Endothelial cell of umbilical vein (primary cell): Measurements from ENCODE around the gene SELENOF. TPM values are rescaled to one million over a fixed set of nuclear protein-coding genes. Genes with fewer than 3 reads are reported as not detected.

Experiments
- BruUV-seq: library from RNA; stranded (reverse); fragments of 400-500 nt; replicated peaks from 2 replicates; lab custom pipeline; 2021; lab: Mats Ljungman, UMichigan
- CTCF ChIA-PET: fragments of 300-600, 350-600 bp; sonication (Branson Sonifier 250); formaldehyde crosslinking; loops from one replicate; lab custom pipeline; 2021; ENCODE audit warnings: antibody characterized with exemption, inconsistent platforms; lab: Charles Lee
- POLR2A ChIA-PET: fragments of 300-600, 350-600 bp; sonication (Branson Sonifier 250); formaldehyde crosslinking; loops from one replicate; lab custom pipeline; 2021; ENCODE audit warnings: antibody characterized with exemption, inconsistent platforms; lab: Charles Lee
- DNase-seq: peaks from one replicate; pipeline ENCODE4 v3.0.0-alpha.2; 2011; ENCODE audit warnings: low read depth, low spot score
- FAIRE-seq: peaks from 2 replicates; lab custom pipeline; 2011; peaks lifted over from hg19 to GRCh38; lab: Jason Lieb, UNC
- H2AFZ ChIP-seq: 2 replicates; pipeline ENCODE4 v1.6.0; 2012; ENCODE audit warnings: low read depth, low read length, control low read depth, inconsistent platforms
- H3K27ac ChIP-seq: 2 replicates; pipeline ENCODE4 v1.5.1; 2011; ENCODE audit warnings: low read depth, mild to moderate bottlenecking, control low read depth, low read length, moderate library complexity; ENCODE audit not compliant: insufficient read depth
- H3K27me3 ChIP-seq, 2 experiments: 2 replicates each; pipeline versions ENCODE4 v1.6.0 to v1.6.1; 2011; ENCODE audit warnings: low read length in 2 of 2, mixed read lengths in 1 of 2; ENCODE audit not compliant: control insufficient read depth in 2 of 2, insufficient read depth in 2 of 2
- H3K36me3 ChIP-seq, 2 experiments: 2 replicates in 1 of 2; 3 replicates in 1 of 2; pipeline ENCODE4 v1.5.1; 2011; ENCODE audit warnings: low read length in 2 of 2, mild to moderate bottlenecking in 1 of 2, moderate library complexity in 1 of 2; ENCODE audit not compliant: control insufficient read depth in 2 of 2, insufficient read depth in 2 of 2; ENCODE audit errors: extremely low read depth in 1 of 2
- H3K4me1 ChIP-seq: 3 replicates; pipeline ENCODE4 v1.5.1; 2011; ENCODE audit warnings: mild to moderate bottlenecking, low read length; ENCODE audit not compliant: control insufficient read depth, insufficient read depth; ENCODE audit errors: extremely low read depth
- H3K4me2 ChIP-seq: 2 replicates; pipeline ENCODE4 v1.6.1; 2011; ENCODE audit warnings: low read length, control low read depth, mixed read lengths; ENCODE audit not compliant: insufficient read depth
- H3K4me3 ChIP-seq, 3 experiments: fragments of 200-600 bp in 1 of 3; sonication (generic), shearing (Covaris generic) in 1 of 3; replicated peaks in 1 of 3; 2 replicates each; pipeline ENCODE4 v1.5.1; 2011 to 2016; ENCODE audit warnings: control low read depth in 3 of 3, low read length in 3 of 3, mild to moderate bottlenecking in 2 of 3, inconsistent platforms in 1 of 3, low read depth in 1 of 3, moderate library complexity in 1 of 3; ENCODE audit not compliant: insufficient read depth in 1 of 3
- H3K79me2 ChIP-seq: 2 replicates; pipeline ENCODE4 v1.6.0; 2012; ENCODE audit warnings: low read length, inconsistent platforms; ENCODE audit not compliant: control insufficient read depth, insufficient read depth
- H3K9ac ChIP-seq: replicated peaks from 2 replicates; pipeline ENCODE3; 2011; ENCODE audit warnings: low read length, control low read depth; ENCODE audit not compliant: insufficient read depth; ENCODE audit errors: extremely low read depth
- H3K9me1 ChIP-seq: replicated peaks from 3 replicates; pipeline ENCODE4 v1.6.0; 2011; ENCODE audit warnings: mild to moderate bottlenecking, low read length; ENCODE audit not compliant: control insufficient read depth, insufficient read depth; ENCODE audit errors: extremely low read depth
- H3K9me3 ChIP-seq: replicated peaks from 2 replicates; pipeline ENCODE4 v1.5.1; 2012; ENCODE audit warnings: low read length, inconsistent platforms; ENCODE audit not compliant: control insufficient read depth, insufficient read depth
- H4K20me1 ChIP-seq: replicated peaks from 2 replicates; pipeline ENCODE3; 2011; ENCODE audit warnings: mild to moderate bottlenecking, low read length; ENCODE audit not compliant: control insufficient read depth, insufficient read depth; ENCODE audit errors: extremely low read depth
- EZH2 ChIP-seq: IDR thresholded peaks from 2 replicates; pipeline ENCODE4 v1.6.1; 2012; ENCODE audit warnings: borderline replicate concordance, low read depth, mild to moderate bottlenecking, moderate library complexity, low read length, inconsistent platforms; ENCODE audit not compliant: severe bottlenecking
- FOS ChIP-seq: IDR thresholded peaks from 2 replicates; pipeline ENCODE4 v1.6.1; 2011; ENCODE audit warnings: mild to moderate bottlenecking, low read length, moderate library complexity, borderline replicate concordance; ENCODE audit not compliant: insufficient read depth
- GATA2 ChIP-seq: IDR thresholded peaks from 2 replicates; pipeline ENCODE4 v1.7.0; 2011; ENCODE audit warnings: low read depth, mild to moderate bottlenecking, moderate library complexity, mixed read lengths, low read length; ENCODE audit not compliant: insufficient read length, insufficient read depth
- JUN ChIP-seq: IDR thresholded peaks from 2 replicates; pipeline ENCODE4 v1.6.1; 2011; ENCODE audit warnings: borderline replicate concordance, low read depth; ENCODE audit not compliant: insufficient read length, insufficient read depth
- MYC ChIP-seq: IDR thresholded peaks from one replicate; pipeline ENCODE4 v1.6.1; 2011; ENCODE audit warnings: mild to moderate bottlenecking, low read depth, low read length
- POLR2A ChIP-seq: IDR thresholded peaks from 2 replicates; pipeline ENCODE4 v1.6.1; 2012; ENCODE audit warnings: low read depth, mild to moderate bottlenecking, control low read depth, low read length
- POLR2AphosphoS5 ChIP-seq: IDR thresholded peaks from 2 replicates; pipeline ENCODE4 v1.6.1; 2012; ENCODE audit warnings: low read depth, mild to moderate bottlenecking, control low read depth, low read length, moderate library complexity; ENCODE audit not compliant: insufficient read depth
- dilution Hi-C: fragments of 300-500 bp; cut with MboI; formaldehyde crosslinking; loops from one replicate; pipeline ENCODE4 v1.15.0; 2019; ENCODE audit warnings: low sequenced_read_pairs; ENCODE audit not compliant: extremely low pct_ligation_motif_present
- intact Hi-C: fragments of 100-400 bp; cut with micrococcal nuclease; formaldehyde crosslinking; loops from one replicate; pipeline ENCODE4 v1.10.0; 2022
- polyA plus RNA-seq, 4 experiments: library from polyadenylated mRNA; depleted of rRNA in 3 of 4; stranded (reverse) in 3 of 4; unstranded in 1 of 4; fragments of >200 nt; gene quantifications; 2 replicates each; pipeline versions ENCODE4 v1.2.1 to v1.2.3, GENCODE V29; 2011 to 2012; ENCODE audit warnings: missing spikeins in 1 of 4
- total RNA-seq: library from RNA; stranded (reverse); gene quantifications from 2 replicates; pipeline ENCODE4 v1.2.3, GENCODE V29; 2021
- TF ChIP-seq, protein P1 (sequence below), 2 donors: IDR thresholded peaks; 1 replicate in 1 of 2; 2 replicates in 1 of 2; pipeline ENCODE4 v1.5.1; 2011; ENCODE audit warnings: low read length in 2 of 2, mild to moderate bottlenecking in 2 of 2, moderate library complexity in 2 of 2, control low read depth in 1 of 2, inconsistent platforms in 1 of 2, low read depth in 1 of 2; ENCODE audit not compliant: insufficient read depth in 1 of 2; ENCODE audit errors: extremely low read depth in 1 of 2
- TF ChIP-seq, protein P2 (sequence below): IDR thresholded peaks from 2 replicates; pipeline ENCODE4 v1.6.1; 2011; ENCODE audit not compliant: insufficient read depth, insufficient read length

SELENOF gene
- total and polyA plus RNA-seq, 2 donors (not counting 3 experiments of a cell fraction or from before 2014, with no cell fraction given): 102 to 202 TPM

DNA sequence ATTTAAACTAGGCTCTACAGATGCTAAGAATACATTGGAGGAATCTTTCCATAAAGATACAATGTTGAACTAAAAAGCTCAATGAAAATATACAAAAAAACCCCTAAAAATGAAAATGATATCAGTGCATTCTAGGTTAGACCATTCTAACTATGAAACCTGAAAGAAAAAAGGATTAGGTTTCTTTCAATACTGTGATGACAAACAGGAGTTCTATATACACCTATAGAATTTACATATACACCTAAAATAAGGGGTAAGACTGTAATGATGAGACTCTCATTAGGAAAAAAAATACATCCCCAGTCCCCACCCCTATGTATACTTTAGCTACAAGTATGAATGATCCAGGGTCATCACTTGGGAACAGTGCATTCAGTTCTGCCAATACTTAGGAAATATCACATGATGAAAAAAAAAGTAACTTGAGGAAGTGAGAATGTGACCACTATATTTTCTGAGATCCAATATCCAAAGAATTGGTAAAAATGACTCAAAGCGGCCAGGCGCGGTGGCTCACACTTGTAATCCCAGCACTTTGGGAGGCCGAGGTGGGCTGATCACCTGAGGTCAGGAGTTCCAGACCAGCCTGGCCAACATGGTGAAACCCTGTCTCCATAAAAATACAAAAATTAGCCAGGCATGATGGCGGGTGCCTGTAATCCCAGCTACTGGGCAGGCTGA, 26.3 kb downstream of the SELENOF start:
- Histone ChIP-seq H3K9me3 (no peaks in the 10 kb centered on the region), H3K4me1 (peaks cover 6% of the 10 kb centered on the region), H4K20me1 (no peaks in the 10 kb centered on the region), H3K9me1 (no peaks in the 10 kb centered on the region), H3K4me3 (no peak overlapping the region), H3K27ac (no peak overlapping the region), H3K4me2 (no peak overlapping the region), H3K9ac (no peak overlapping the region), H3K79me2 (peaks cover 22% of the 10 kb centered on the region), H2AFZ (no peak overlapping the region), H3K27me3 (no peaks in the 10 kb centered on the region), H3K36me3 (no peaks in the 10 kb centered on the region)
- no peak for DNase-seq
- TF ChIP-seq POLR2A (no peak), JUN (no peak), EZH2 (no peak), MYC (no peak), FOS (no peak), GATA2 (no peak), POLR2AphosphoS5 (no peak)
- TF ChIP-seq, protein P1, sequence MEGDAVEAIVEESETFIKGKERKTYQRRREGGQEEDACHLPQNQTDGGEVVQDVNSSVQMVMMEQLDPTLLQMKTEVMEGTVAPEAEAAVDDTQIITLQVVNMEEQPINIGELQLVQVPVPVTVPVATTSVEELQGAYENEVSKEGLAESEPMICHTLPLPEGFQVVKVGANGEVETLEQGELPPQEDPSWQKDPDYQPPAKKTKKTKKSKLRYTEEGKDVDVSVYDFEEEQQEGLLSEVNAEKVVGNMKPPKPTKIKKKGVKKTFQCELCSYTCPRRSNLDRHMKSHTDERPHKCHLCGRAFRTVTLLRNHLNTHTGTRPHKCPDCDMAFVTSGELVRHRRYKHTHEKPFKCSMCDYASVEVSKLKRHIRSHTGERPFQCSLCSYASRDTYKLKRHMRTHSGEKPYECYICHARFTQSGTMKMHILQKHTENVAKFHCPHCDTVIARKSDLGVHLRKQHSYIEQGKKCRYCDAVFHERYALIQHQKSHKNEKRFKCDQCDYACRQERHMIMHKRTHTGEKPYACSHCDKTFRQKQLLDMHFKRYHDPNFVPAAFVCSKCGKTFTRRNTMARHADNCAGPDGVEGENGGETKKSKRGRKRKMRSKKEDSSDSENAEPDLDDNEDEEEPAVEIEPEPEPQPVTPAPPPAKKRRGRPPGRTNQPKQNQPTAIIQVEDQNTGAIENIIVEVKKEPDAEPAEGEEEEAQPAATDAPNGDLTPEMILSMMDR (IDR thresholded peaks at IDR 0.05; ENCODE audit: extremely low read depth in 1 of 2, insufficient read depth in 1 of 2, low read depth in 1 of 2, low read length in 2 of 2): no peak
- TF ChIP-seq, protein P2, sequence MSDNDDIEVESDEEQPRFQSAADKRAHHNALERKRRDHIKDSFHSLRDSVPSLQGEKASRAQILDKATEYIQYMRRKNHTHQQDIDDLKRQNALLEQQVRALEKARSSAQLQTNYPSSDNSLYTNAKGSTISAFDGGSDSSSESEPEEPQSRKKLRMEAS: no peak
- intact Hi-C loops (no loop called here), dilution Hi-C loops (no loop called here)
- no peak for FAIRE-seq
- ChIA-PET CTCF (interaction anchor here (1.6 kb wide), 1 partner anchor 26 kb away, joined by 4 read pairs; the partner anchor contains the start of genes HS2ST1 and SELENOF), POLR2A (no interaction called here)
- no TSS peak for BruUV-seq
